Spleen (tissue), 7 donors: ENCODE measurements around the gene AGPAT4.

Experiments
- POLR2A ChIP-seq, 3 donors: fragments of 450-650 bp; IDR thresholded peaks; one replicate each; pipeline ENCODE4 v1.5.1; 2017; ENCODE audit warnings: antibody characterized with exemption in 3 of 3, mild to moderate bottlenecking in 1 of 3
- POLR2AphosphoS5 ChIP-seq, 3 donors: sonication (generic); formaldehyde crosslinking; IDR thresholded peaks; one replicate each; pipeline ENCODE4 v1.5.1; 2017; ENCODE audit warnings: antibody characterized with exemption in 3 of 3
- TF ChIP-seq, protein P1 (sequence below), 11 experiments: fragments of 200-600 bp in 7 of 11; fragments of 450-650 bp in 4 of 11; sonication (generic) in 4 of 11; IDR thresholded peaks in 8 of 11; conservative IDR thresholded peaks in 3 of 11; 1 replicate in 7 of 11; 2 replicates in 4 of 11; pipeline versions ENCODE4 v1.4.0 to v1.8.0; 2016 to 2021; ENCODE audit warnings: antibody characterized with exemption in 11 of 11, inconsistent platforms in 4 of 11, mild to moderate bottlenecking in 1 of 11
- donor health status: DM: no; HTN: no; CAD: no; lungs with moderate emphysema.
- donor health status: DM: no; HTN: no; CAD: no.
- donor health status: DM: no; HTN: no; CAD: no.

DNA sequence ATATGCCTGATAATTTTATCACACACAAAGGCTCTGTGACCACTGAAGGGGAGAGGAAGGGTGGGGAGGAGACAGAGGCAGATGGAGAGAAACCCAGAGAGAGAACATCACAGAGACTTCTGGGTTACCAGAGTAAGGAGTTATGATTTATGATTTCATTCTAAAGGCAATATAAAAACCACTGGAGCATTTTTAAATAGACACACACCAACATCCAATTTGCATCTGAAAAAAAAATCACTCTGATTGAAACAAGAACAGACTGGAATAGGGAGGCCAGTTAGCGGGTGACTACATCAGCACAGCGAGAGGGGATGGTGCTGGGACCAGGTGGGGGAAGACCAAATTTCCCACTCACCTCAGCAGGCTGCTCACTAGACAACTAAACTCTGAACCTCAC is 104.8 kb downstream of the AGPAT4 start:
- TF ChIP-seq, protein P1, sequence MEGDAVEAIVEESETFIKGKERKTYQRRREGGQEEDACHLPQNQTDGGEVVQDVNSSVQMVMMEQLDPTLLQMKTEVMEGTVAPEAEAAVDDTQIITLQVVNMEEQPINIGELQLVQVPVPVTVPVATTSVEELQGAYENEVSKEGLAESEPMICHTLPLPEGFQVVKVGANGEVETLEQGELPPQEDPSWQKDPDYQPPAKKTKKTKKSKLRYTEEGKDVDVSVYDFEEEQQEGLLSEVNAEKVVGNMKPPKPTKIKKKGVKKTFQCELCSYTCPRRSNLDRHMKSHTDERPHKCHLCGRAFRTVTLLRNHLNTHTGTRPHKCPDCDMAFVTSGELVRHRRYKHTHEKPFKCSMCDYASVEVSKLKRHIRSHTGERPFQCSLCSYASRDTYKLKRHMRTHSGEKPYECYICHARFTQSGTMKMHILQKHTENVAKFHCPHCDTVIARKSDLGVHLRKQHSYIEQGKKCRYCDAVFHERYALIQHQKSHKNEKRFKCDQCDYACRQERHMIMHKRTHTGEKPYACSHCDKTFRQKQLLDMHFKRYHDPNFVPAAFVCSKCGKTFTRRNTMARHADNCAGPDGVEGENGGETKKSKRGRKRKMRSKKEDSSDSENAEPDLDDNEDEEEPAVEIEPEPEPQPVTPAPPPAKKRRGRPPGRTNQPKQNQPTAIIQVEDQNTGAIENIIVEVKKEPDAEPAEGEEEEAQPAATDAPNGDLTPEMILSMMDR (IDR thresholded peaks at IDR 0.05 in 8 of 11, conservative IDR thresholded peaks at IDR 0.05 in 3 of 11) = no peak
- no peak for TF ChIP-seq POLR2A (IDR thresholded peaks at IDR 0.05)
- no peak for TF ChIP-seq POLR2AphosphoS5 (IDR thresholded peaks at IDR 0.05)
